ENCODE results near the gene DRD2. TPM values are rescaled to one million over a fixed set of nuclear protein-coding genes. Genes with fewer than 3 reads are reported as not detected.

DRD2 gene
- total and polyA plus RNA-seq, 4 donors: not detected

- peak; percentile 79 for DNase-seq (ENCODE audit: low spot score)
- TF ChIP-seq FOXA1 (IDR thresholded peaks at IDR 0.05) (no peak), NR2F2 (IDR thresholded peaks at IDR 0.05) (no peak), REST (IDR thresholded peaks at IDR 0.05) (peak; percentile 100), ATF3 (IDR thresholded peaks at IDR 0.05) (no peak), HNF4G (IDR thresholded peaks at IDR 0.05) (no peak), RXRA (IDR thresholded peaks at IDR 0.05) (no peak)
- H3K9ac ChIP-seq (ENCODE audit: low read depth in 1 of 2, low read length in 2 of 2): no peak overlapping the region
- H3K27me3 ChIP-seq (ENCODE audit: control insufficient read depth in 4 of 4, insufficient read depth in 4 of 4, low read length in 3 of 4): peaks cover 2 to 20% (median 5%) of the 10 kb centered on the region in 4 donors
- peak overlapping the region in 1 of 3 donors; percentile 20 for H3K4me3 ChIP-seq (ENCODE audit: low read depth in 1 of 3, low read length in 3 of 3)
- 4% methylated on average over 70 of the region's 70 CpGs for WGBS
- no peak overlapping the region for H3K27ac ChIP-seq (ENCODE audit: low read depth in 1 of 2, low read length in 2 of 2)
- H3K9me3 ChIP-seq (ENCODE audit: control insufficient read depth in 4 of 4, low read length in 3 of 4): peaks cover 0 to 2% (median 0%) of the 10 kb centered on the region in 4 donors
- peaks cover 0 to 5% (median 1%) of the 10 kb centered on the region in 4 donors for H3K4me1 ChIP-seq (ENCODE audit: control insufficient read depth in 4 of 4, insufficient read depth in 4 of 4, low read length in 3 of 4)
- no peaks in the 10 kb centered on the region for H3K36me3 ChIP-seq (ENCODE audit: control insufficient read depth in 4 of 4, insufficient read depth in 3 of 4, low read depth in 1 of 4, low read length in 3 of 4)
Observed at GRCh38 chr11:113474362-113475159, 637 bp downstream of the DRD2 start.

- Histone ChIP-seq H3K27ac (ENCODE audit: low read depth in 1 of 2, low read length in 2 of 2) (no peak overlapping the region), H3K36me3 (ENCODE audit: control insufficient read depth in 4 of 4, insufficient read depth in 3 of 4, low read depth in 1 of 4, low read length in 3 of 4) (no peaks in the 10 kb centered on the region), H3K9me3 (ENCODE audit: control insufficient read depth in 4 of 4, low read length in 3 of 4) (peaks cover 0 to 2% (median 0%) of the 10 kb centered on the region in 4 donors), H3K27me3 (ENCODE audit: control insufficient read depth in 4 of 4, insufficient read depth in 4 of 4, low read length in 3 of 4) (peaks cover 2 to 20% (median 5%) of the 10 kb centered on the region in 4 donors), H3K4me1 (ENCODE audit: control insufficient read depth in 4 of 4, insufficient read depth in 4 of 4, low read length in 3 of 4) (peaks cover 0 to 5% (median 1%) of the 10 kb centered on the region in 4 donors), H3K9ac (ENCODE audit: low read depth in 1 of 2, low read length in 2 of 2) (no peak overlapping the region), H3K4me3 (ENCODE audit: low read depth in 1 of 3, low read length in 3 of 3) (no peak overlapping the region)
- no peak for DNase-seq (ENCODE audit: low spot score)
- WGBS: 27% methylated on average over 9 of the region's 9 CpGs
- TF ChIP-seq FOXA1 (IDR thresholded peaks at IDR 0.05) (no peak), ZBTB33 (IDR thresholded peaks at IDR 0.05) (no peak), EGR1 (IDR thresholded peaks at IDR 0.05; ENCODE audit: low read depth in 2 of 2) (no peak), YY1 (IDR thresholded peaks at IDR 0.05) (no peak), RXRA (IDR thresholded peaks at IDR 0.05) (no peak), SP1 (IDR thresholded peaks at IDR 0.05) (no peak), ATF3 (IDR thresholded peaks at IDR 0.05) (no peak), HNF4G (IDR thresholded peaks at IDR 0.05) (no peak), GABPA (IDR thresholded peaks at IDR 0.05 in 1 of 2, conservative IDR thresholded peaks at IDR 0.05 in 1 of 2) (no peak), TAF1 (conservative IDR thresholded peaks at IDR 0.05) (no peak), NR2F2 (IDR thresholded peaks at IDR 0.05) (no peak), RAD21 (IDR thresholded peaks at IDR 0.05) (no peak), HNF4A (conservative IDR thresholded peaks at IDR 0.05) (no peak), CTCF (IDR thresholded peaks at IDR 0.05; ENCODE audit: low read depth, low read length, missing input control) (no peak), FOXA2 (IDR thresholded peaks at IDR 0.05) (no peak), REST (IDR thresholded peaks at IDR 0.05) (no peak), MAX (IDR thresholded peaks at IDR 0.05) (no peak)
Observed at GRCh38 chr11:113473983-113474361, 1.2 kb downstream of the DRD2 start.
